Spleen (tissue), 11 donors: Measurements from ENCODE around the gene CRYL1. TPM values are rescaled to one million over a fixed set of nuclear protein-coding genes. Genes with fewer than 3 reads are reported as not detected.

Experiments used
- DNase-seq: peaks from one replicate; pipeline ENCODE4 v3.0.0-alpha.2; 2020
- H3K27ac ChIP-seq, 8 donors: fragments of 200-600 bp; sonication (generic) in 7 of 8; 1 replicate in 4 of 8; 2 replicates in 4 of 8; pipeline versions ENCODE4 v1.5.0 to v1.8.0; 2016 to 2021; ENCODE audit warnings: inconsistent platforms in 4 of 8, mild to moderate bottlenecking in 4 of 8, moderate library complexity in 1 of 8
- H3K27me3 ChIP-seq, 7 donors: fragments of 200-600 bp; sonication (generic) in 6 of 7; replicated peaks in 1 of 7; 1 replicate in 4 of 7; 2 replicates in 3 of 7; pipeline versions ENCODE4 v1.5.0 to v1.8.0; 2016 to 2021; ENCODE audit warnings: inconsistent platforms in 3 of 7, mild to moderate bottlenecking in 1 of 7
- H3K36me3 ChIP-seq, 6 donors: fragments of 200-600 bp; sonication (generic) in 5 of 6; 1 replicate in 4 of 6; 2 replicates in 2 of 6; pipeline versions ENCODE4 v1.5.0 to v1.8.0; 2016 to 2021; ENCODE audit warnings: inconsistent platforms in 2 of 6
- H3K4me1 ChIP-seq, 6 donors: fragments of 200-600 bp; sonication (generic) in 5 of 6; 1 replicate in 3 of 6; 2 replicates in 3 of 6; pipeline versions ENCODE4 v1.5.0 to v1.8.0; 2016 to 2021; ENCODE audit warnings: inconsistent platforms in 3 of 6
- H3K4me3 ChIP-seq, 8 donors: fragments of 200-600 bp; sonication (generic) in 7 of 8; 1 replicate in 4 of 8; 2 replicates in 4 of 8; pipeline versions ENCODE4 v1.5.0 to v1.8.0; 2016 to 2021; ENCODE audit warnings: inconsistent platforms in 4 of 8, mild to moderate bottlenecking in 4 of 8, moderate library complexity in 2 of 8
- H3K9me3 ChIP-seq, 8 donors: fragments of 200-600 bp; sonication (generic) in 7 of 8; 1 replicate in 4 of 8; 2 replicates in 4 of 8; pipeline versions ENCODE4 v1.5.0 to v1.8.0; 2016 to 2021; ENCODE audit warnings: inconsistent platforms in 4 of 8
- POLR2A ChIP-seq, 3 donors: fragments of 450-650 bp; IDR thresholded peaks; one replicate each; pipeline ENCODE4 v1.5.1; 2017; ENCODE audit warnings: antibody characterized with exemption in 3 of 3, mild to moderate bottlenecking in 1 of 3
- POLR2AphosphoS5 ChIP-seq, 3 donors: sonication (generic); formaldehyde crosslinking; IDR thresholded peaks; one replicate each; pipeline ENCODE4 v1.5.1; 2017; ENCODE audit warnings: antibody characterized with exemption in 3 of 3
- WGBS, 5 donors: extraction: QIAGEN DNeasy Blood & Tissue Kit in 3 of 5; methylation state at CpG; one replicate each; pipeline versions ENCODE4 v1.1.5 to v1.1.7; 2013 to 2018; 5-methylcytosine and 5-hydroxymethylcytosine counted together
- intact Hi-C: fragments of 100-400 bp; cut with DNase I; formaldehyde crosslinking; loops from one replicate; pipeline ENCODE4 v1.15.0; 2023; ENCODE audit warnings: low total_unique reads
- polyA plus RNA-seq, 3 donors: library from polyadenylated mRNA; stranded (reverse); fragments of 200-250 nt; gene quantifications; one replicate each; pipeline ENCODE4 v1.2.1, GENCODE V29; 2013
- total RNA-seq, 7 donors: library from RNA; depleted of rRNA in 3 of 7; stranded (reverse); fragments of >200 nt in 3 of 7; fragmentation: NEBNext Ultra II Directional in 4 of 7; extraction: Animal tissue kit (Norgen Biotek cat#: 25700) in 4 of 7; gene quantifications; one replicate each; pipeline versions ENCODE4 v1.1.0 to v1.2.1, GENCODE V29; 2016 to 2021
- TF ChIP-seq, protein P1 (sequence below), 11 experiments: fragments of 200-600 bp in 7 of 11; fragments of 450-650 bp in 4 of 11; sonication (generic) in 4 of 11; IDR thresholded peaks in 8 of 11; conservative IDR thresholded peaks in 3 of 11; 1 replicate in 7 of 11; 2 replicates in 4 of 11; pipeline versions ENCODE4 v1.4.0 to v1.8.0; 2016 to 2021; ENCODE audit warnings: antibody characterized with exemption in 11 of 11, inconsistent platforms in 4 of 11, mild to moderate bottlenecking in 1 of 11
- donor health status: healthy with polysubstance abuse.
- donor health status: DM: no; HTN: no; CAD: no; lungs with moderate emphysema.
- donor health status: DM: no; HTN: no; CAD: no.
- donor health status: Bipolar disorder and iron deficiency.
- donor health status: healthy.
- donor health status: DM: no; HTN: no; CAD: no.
- donor health status: DM: yes; HTN: yes; CAD: no.

CRYL1 gene
- total and polyA plus RNA-seq, 10 donors, result 13.5 to 46.5 (median 29.0) TPM

DNA sequence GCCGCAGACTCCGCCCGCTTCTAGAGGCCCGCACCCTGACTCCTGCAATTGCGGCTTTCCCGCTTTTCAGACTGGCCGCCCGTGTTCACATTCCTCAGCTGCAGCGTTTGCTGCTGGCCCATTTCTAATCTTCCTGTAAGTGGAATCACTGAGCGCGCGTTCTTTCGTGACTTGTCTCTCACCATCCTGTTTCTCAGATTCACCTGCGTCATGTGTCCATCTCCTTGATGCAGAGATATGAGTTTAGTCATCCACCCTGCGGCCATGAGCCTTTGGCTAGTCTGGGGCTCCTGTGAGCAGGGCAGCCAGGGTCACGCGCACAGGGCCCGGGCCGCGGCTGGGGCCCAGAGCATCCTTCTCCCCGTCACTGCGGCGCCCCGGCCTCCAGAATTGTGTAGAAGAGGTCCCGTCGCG is 110.0 kb downstream of the CRYL1 start:
- Histone ChIP-seq H3K36me3 (peaks cover 0 to 19% (median 0%) of the 10 kb centered on the region in 6 donors), H3K27ac (no peak overlapping the region), H3K27me3 (peaks cover 0 to 9% (median 0%) of the 10 kb centered on the region in 7 donors), H3K4me3 (no peak overlapping the region), H3K9me3 (peaks cover 0 to 12% (median 0%) of the 10 kb centered on the region in 8 donors), H3K4me1 (peaks cover 5 to 25% (median 13%) of the 10 kb centered on the region in 6 donors)
- no peak for DNase-seq
- 94 to 96% (median 95%) methylated on average over 27 of the region's 27 CpGs for WGBS, 5 donors
- TF ChIP-seq, protein P1, sequence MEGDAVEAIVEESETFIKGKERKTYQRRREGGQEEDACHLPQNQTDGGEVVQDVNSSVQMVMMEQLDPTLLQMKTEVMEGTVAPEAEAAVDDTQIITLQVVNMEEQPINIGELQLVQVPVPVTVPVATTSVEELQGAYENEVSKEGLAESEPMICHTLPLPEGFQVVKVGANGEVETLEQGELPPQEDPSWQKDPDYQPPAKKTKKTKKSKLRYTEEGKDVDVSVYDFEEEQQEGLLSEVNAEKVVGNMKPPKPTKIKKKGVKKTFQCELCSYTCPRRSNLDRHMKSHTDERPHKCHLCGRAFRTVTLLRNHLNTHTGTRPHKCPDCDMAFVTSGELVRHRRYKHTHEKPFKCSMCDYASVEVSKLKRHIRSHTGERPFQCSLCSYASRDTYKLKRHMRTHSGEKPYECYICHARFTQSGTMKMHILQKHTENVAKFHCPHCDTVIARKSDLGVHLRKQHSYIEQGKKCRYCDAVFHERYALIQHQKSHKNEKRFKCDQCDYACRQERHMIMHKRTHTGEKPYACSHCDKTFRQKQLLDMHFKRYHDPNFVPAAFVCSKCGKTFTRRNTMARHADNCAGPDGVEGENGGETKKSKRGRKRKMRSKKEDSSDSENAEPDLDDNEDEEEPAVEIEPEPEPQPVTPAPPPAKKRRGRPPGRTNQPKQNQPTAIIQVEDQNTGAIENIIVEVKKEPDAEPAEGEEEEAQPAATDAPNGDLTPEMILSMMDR (IDR thresholded peaks at IDR 0.05 in 8 of 11, conservative IDR thresholded peaks at IDR 0.05 in 3 of 11), result no peak
- no peak for TF ChIP-seq POLR2A (IDR thresholded peaks at IDR 0.05)
- no peak for TF ChIP-seq POLR2AphosphoS5 (IDR thresholded peaks at IDR 0.05)
- intact Hi-C loops, result no loop called here

DNA sequence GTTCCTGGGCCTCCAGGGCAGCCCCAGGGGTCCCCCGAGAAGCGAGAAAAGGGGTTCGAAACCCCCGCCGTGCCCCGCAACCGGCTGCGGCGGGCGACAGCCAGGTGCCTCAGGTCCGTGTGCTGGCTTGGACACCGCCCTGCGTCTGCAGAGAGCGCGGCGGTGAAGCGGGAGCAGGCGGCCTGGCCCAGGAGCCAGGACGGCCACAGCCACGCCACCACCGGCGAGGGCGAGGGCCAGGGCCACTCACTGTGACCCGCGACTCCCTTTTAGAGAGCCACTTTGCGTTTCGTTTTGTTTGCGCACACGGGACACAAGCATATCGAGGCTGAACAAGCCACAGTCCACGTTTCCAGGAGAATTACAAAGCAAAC is 110.4 kb downstream of the CRYL1 start:
- peaks cover 0 to 19% (median 0%) of the 10 kb centered on the region in 6 donors for H3K36me3 ChIP-seq
- TF ChIP-seq POLR2AphosphoS5 (IDR thresholded peaks at IDR 0.05) (no peak), POLR2A (IDR thresholded peaks at IDR 0.05) (no peak)
- TF ChIP-seq, protein P1 (IDR thresholded peaks at IDR 0.05 in 8 of 11, conservative IDR thresholded peaks at IDR 0.05 in 3 of 11), result no peak
- 67 to 88% (median 78%) methylated on average over 18 to 31 of the region's 31 CpGs for WGBS, 5 donors
- H3K27ac ChIP-seq, result no peak overlapping the region
- H3K9me3 ChIP-seq, result peaks cover 0 to 12% (median 0%) of the 10 kb centered on the region in 8 donors
- H3K4me3 ChIP-seq, result no peak overlapping the region
- H3K27me3 ChIP-seq, result peaks cover 0 to 9% (median 0%) of the 10 kb centered on the region in 7 donors
- H3K4me1 ChIP-seq, result peaks cover 5 to 24% (median 13%) of the 10 kb centered on the region in 6 donors
- DNase-seq, result no peak
- intact Hi-C loops, result no loop called here

DNA sequence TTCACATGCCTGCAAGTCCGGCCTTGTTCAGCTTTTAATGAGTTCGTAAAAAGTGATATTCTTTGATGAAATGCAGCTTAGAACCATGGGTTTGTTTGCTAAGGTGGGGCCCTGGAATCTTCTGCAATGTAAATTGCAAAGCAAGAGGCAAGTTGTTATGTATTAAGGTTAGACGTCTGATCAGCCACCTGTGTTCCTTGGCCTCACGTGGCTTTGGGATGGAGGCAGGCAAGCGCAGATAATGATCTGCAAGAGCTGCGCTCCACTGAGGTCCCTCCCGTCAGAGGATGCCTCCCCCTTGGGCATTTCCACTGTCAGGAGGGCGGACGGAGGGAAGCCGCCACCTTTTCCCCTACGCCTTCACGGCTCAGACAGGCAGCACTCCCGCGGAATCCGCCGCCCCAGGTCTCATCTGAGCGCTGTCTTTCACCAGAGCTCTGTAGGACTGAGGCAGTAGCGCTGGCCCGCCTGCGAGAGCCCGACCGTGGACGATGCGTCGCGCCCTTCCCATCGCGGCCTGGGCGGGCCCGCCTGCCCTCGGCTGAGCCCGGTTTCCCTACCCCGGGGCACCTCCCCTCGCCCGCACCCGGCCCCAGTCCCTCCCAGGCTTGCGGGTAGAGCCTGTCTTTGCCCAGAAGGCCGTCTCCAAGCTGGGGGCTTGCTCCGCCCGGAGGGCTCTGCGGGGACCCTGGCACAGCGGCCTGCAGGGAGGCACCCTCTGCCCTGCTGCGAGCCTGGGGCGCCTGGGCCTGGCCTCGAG is 110.9 kb downstream of the CRYL1 start:
- intact Hi-C loops, result no loop called here
- no peak for DNase-seq
- WGBS, 5 donors, result 55 to 74% (median 62%) methylated on average over 17 to 45 of the region's 45 CpGs
- H3K27ac ChIP-seq, result no peak overlapping the region
- peaks cover 5 to 19% (median 11%) of the 10 kb centered on the region in 6 donors for H3K4me1 ChIP-seq
- H3K4me3 ChIP-seq, result no peak overlapping the region
- TF ChIP-seq POLR2A (IDR thresholded peaks at IDR 0.05) (no peak), POLR2AphosphoS5 (IDR thresholded peaks at IDR 0.05) (no peak)
- TF ChIP-seq, protein P1 (IDR thresholded peaks at IDR 0.05 in 8 of 11, conservative IDR thresholded peaks at IDR 0.05 in 3 of 11), result no peak
- peaks cover 0 to 12% (median 0%) of the 10 kb centered on the region in 8 donors for H3K9me3 ChIP-seq
- H3K27me3 ChIP-seq, result peaks cover 0 to 9% (median 0%) of the 10 kb centered on the region in 7 donors
- H3K36me3 ChIP-seq, result peaks cover 0 to 19% (median 0%) of the 10 kb centered on the region in 6 donors

DNA sequence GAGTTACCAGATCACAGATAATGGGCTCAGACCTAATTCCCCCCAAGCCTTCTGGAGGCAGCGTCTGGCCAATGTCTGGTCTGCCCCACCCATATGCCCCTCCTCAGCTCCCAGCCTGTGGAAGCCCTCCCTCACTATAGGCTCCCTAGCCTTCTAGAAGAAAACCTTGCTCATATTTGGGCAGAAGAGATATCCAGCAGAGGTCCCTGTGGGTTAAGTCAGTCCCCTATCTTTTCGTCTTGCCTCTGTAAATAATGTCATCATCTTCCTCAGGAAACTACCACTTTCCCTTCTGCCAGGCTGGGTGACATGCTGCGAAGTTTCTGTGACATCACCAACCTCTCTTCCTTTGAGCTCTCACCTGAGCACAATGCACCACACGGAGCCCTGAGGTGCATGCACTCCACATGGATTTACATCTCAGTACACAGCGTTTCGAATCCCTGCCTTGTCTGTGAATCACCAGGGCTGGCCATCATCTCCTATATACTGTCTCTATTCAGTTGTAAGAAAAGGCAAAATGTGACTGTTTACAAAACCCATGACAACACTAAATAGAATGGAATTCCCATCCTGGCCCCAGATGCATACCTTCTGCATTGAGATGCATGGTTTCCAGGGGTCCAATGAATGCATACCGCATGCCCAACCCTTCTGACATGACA is 112.8 kb downstream of the CRYL1 start:
- WGBS, 5 donors, result 66 to 79% (median 71%) methylated on average over 7 of the region's 7 CpGs
- no peak for DNase-seq
- no peak overlapping the region for H3K27ac ChIP-seq

More for the DNA sequence above, 112.8 kb downstream of the CRYL1 start:
- intact Hi-C loops, result no loop called here
- TF ChIP-seq POLR2AphosphoS5 (IDR thresholded peaks at IDR 0.05), result no peak
- TF ChIP-seq, protein P1 (IDR thresholded peaks at IDR 0.05 in 8 of 11, conservative IDR thresholded peaks at IDR 0.05 in 3 of 11), result no peak
- TF ChIP-seq POLR2A (IDR thresholded peaks at IDR 0.05), result no peak
- peaks cover 0 to 9% (median 0%) of the 10 kb centered on the region in 7 donors for H3K27me3 ChIP-seq
- peaks cover 0 to 12% (median 0%) of the 10 kb centered on the region in 8 donors for H3K9me3 ChIP-seq
- H3K36me3 ChIP-seq, result peaks cover 0 to 13% (median 0%) of the 10 kb centered on the region in 6 donors
- H3K4me1 ChIP-seq, result peaks cover 5 to 18% (median 10%) of the 10 kb centered on the region in 6 donors
- H3K4me3 ChIP-seq, result no peak overlapping the region
